ENCODE measurements around the gene FBLN2. TPM values are rescaled to one million over a fixed set of nuclear protein-coding genes. Genes with fewer than 3 reads are reported as not detected.

The FBLN2 gene
- total RNA-seq, 4 donors from 2014 or later: 130 to 244 (median 136) TPM

GRCh38 chr3:13676356-13677017 lies 127.6 kb downstream of the FBLN2 start:
- no peak overlapping the region for H3K4me3 ChIP-seq
- TF ChIP-seq POLR2A (IDR thresholded peaks at IDR 0.05; ENCODE audit: low read depth) (no peak), CTCF (IDR thresholded peaks at IDR 0.05) (no peak), POLR2AphosphoS5 (IDR thresholded peaks at IDR 0.05) (no peak), EP300 (IDR thresholded peaks at IDR 0.05) (no peak)
- intact Hi-C loops (cut with DNase I): no loop called here
- no peak overlapping the region for H3K27ac ChIP-seq (replicated peaks in 1 of 4)
- H3K27me3 ChIP-seq: peaks cover 0 to 63% (median 0%) of the 10 kb centered on the region in 4 donors
- 70% methylated on average over 8 of the region's 9 CpGs for WGBS
- H3K9me3 ChIP-seq: no peaks in the 10 kb centered on the region
- no peaks in the 10 kb centered on the region for H3K4me1 ChIP-seq
- DNase-seq (ENCODE audit: extremely low spot score): no peak
- H3K36me3 ChIP-seq: no peaks in the 10 kb centered on the region

DNA sequence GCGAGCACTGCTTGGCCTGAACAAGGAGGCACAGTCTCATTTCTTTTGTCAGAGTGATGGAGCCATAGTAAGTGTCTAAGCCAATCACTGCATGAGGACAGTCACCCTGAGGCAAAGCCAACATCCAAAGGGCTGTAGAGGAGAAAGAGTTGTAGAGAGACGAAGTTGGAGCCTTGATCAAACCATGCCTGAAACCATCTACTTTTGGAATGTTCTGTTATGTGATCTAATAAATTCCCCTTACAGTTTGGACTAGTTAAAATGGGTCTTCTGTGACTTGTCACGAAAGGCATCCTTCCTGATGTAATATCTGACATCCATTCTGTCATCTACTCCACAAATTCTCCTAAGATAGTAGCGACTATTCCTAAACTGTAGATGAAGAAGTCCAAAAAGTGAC lies 128.3 kb downstream of the FBLN2 start:
- no peaks in the 10 kb centered on the region for H3K9me3 ChIP-seq
- DNase-seq (ENCODE audit: extremely low spot score): no peak
- no peak overlapping the region for H3K4me3 ChIP-seq
- TF ChIP-seq POLR2AphosphoS5 (IDR thresholded peaks at IDR 0.05): no peak
- TF ChIP-seq POLR2A (IDR thresholded peaks at IDR 0.05; ENCODE audit: low read depth): no peak
- TF ChIP-seq EP300 (IDR thresholded peaks at IDR 0.05): no peak
- TF ChIP-seq CTCF (IDR thresholded peaks at IDR 0.05): no peak
- H3K36me3 ChIP-seq: no peaks in the 10 kb centered on the region
- 80% methylated on average over 4 of the region's 4 CpGs for WGBS
- H3K27me3 ChIP-seq: peaks cover 0 to 69% (median 0%) of the 10 kb centered on the region in 4 donors
- intact Hi-C loops (cut with DNase I): no loop called here
- no peak overlapping the region for H3K27ac ChIP-seq (replicated peaks in 1 of 4)
- H3K4me1 ChIP-seq: no peaks in the 10 kb centered on the region

- Histone ChIP-seq H3K27ac (replicated peaks in 1 of 4) (no peak overlapping the region), H3K36me3 (no peaks in the 10 kb centered on the region), H3K4me3 (no peak overlapping the region), H3K9me3 (no peaks in the 10 kb centered on the region), H3K4me1 (no peaks in the 10 kb centered on the region), H3K27me3 (peaks cover 0 to 59% (median 0%) of the 10 kb centered on the region in 4 donors)
- intact Hi-C loops (cut with DNase I): no loop called here
- no peak for DNase-seq (ENCODE audit: extremely low spot score)
- TF ChIP-seq POLR2A (IDR thresholded peaks at IDR 0.05; ENCODE audit: low read depth) (no peak), EP300 (IDR thresholded peaks at IDR 0.05) (no peak), CTCF (IDR thresholded peaks at IDR 0.05) (no peak), POLR2AphosphoS5 (IDR thresholded peaks at IDR 0.05) (no peak)
- WGBS: 84% methylated on average over 13 of the region's 17 CpGs
Observed at GRCh38 chr3:13681931-13682330, 133.0 kb downstream of the FBLN2 start.

- DNase-seq (ENCODE audit: extremely low spot score): no peak
- no peaks in the 10 kb centered on the region for H3K4me1 ChIP-seq
- H3K36me3 ChIP-seq: no peaks in the 10 kb centered on the region
- no peaks in the 10 kb centered on the region for H3K9me3 ChIP-seq
- H3K4me3 ChIP-seq: no peak overlapping the region
- intact Hi-C loops (cut with DNase I): no loop called here
- H3K27me3 ChIP-seq: peaks cover 0 to 55% (median 0%) of the 10 kb centered on the region in 4 donors
- no peak overlapping the region for H3K27ac ChIP-seq (replicated peaks in 1 of 4)
- 89% methylated on average over 15 of the region's 16 CpGs for WGBS
- no peak for TF ChIP-seq POLR2A (IDR thresholded peaks at IDR 0.05; ENCODE audit: low read depth)
- TF ChIP-seq CTCF (IDR thresholded peaks at IDR 0.05): no peak
- TF ChIP-seq POLR2AphosphoS5 (IDR thresholded peaks at IDR 0.05): no peak
Observed at GRCh38 chr3:13682331-13683013, 133.5 kb downstream of the FBLN2 start.

Data from esophagus muscularis mucosa (tissue), 4 donors.